GM21390 (cell line): Measurements from ENCODE around the gene PTPN3.
"Not testable (repeated sequence)": the region's sequence is repeated elsewhere in the genome, so short reads cannot be mapped to it uniquely, and the experiment has no call there.

Source experiments
- ATAC-seq: cut with Tn5 transposase; IDR thresholded peaks from one replicate; pipeline ENCODE4 v1.9.1; 2021; ENCODE audit not compliant: unreplicated experiment

The PTPN3 gene

GRCh38 chr9:109349421-109349846 is 148.7 kb downstream of the PTPN3 start:
- ATAC-seq, result no peak

- no peak for ATAC-seq
These were observed 151.2 kb downstream of the PTPN3 start for GRCh38 chr9:109346904-109347303.

GRCh38 chr9:109344866-109345265 is 153.2 kb downstream of the PTPN3 start:
- ATAC-seq, result no peak

GRCh38 chr9:109342878-109343277 is 155.2 kb downstream of the PTPN3 start:
- ATAC-seq, result no peak

- no peak for ATAC-seq
These were observed 156.5 kb downstream of the PTPN3 start for GRCh38 chr9:109341561-109341960.

- ATAC-seq, result not testable (repeated sequence)
These were observed 157.1 kb downstream of the PTPN3 start for GRCh38 chr9:109340979-109341378.

- ATAC-seq, result no peak
These were observed 161.7 kb downstream of the PTPN3 start for GRCh38 chr9:109336409-109336808.

- ATAC-seq, result no peak
These were observed 162.2 kb downstream of the PTPN3 start for GRCh38 chr9:109335929-109336328.

GRCh38 chr9:109335121-109335520 is 163.0 kb downstream of the PTPN3 start:
- no peak for ATAC-seq

GRCh38 chr9:109331353-109331752 is 166.8 kb downstream of the PTPN3 start:
- ATAC-seq, result no peak

GRCh38 chr9:109329638-109330258 is 168.4 kb downstream of the PTPN3 start:
- ATAC-seq, result no peak

GRCh38 chr9:109328978-109329637 is 169.0 kb downstream of the PTPN3 start:
- no peak for ATAC-seq
